GM23338 (cell line): ENCODE measurements around the gene LRFN4. TPM values are rescaled to one million over a fixed set of nuclear protein-coding genes. Genes with fewer than 3 reads are reported as not detected.

Experiments used
- ATAC-seq: fragments of 200-7000 bp; cut with Tn5 transposase; 3 replicates; pipeline ENCODE4 v1.9.1; 2020
- DNase-seq: peaks from one replicate; pipeline ENCODE4 v3.0.0-alpha.2; 2015; ENCODE audit warnings: low spot score
- H2AFZ ChIP-seq: fragments of 200-600 bp; sonication (generic); 2 replicates; pipeline ENCODE4 v1.8.0; 2016; ENCODE audit warnings: antibody characterized with exemption, mild to moderate bottlenecking, moderate library complexity
- H3F3A ChIP-seq: fragments of 200-600 bp; sonication (generic); replicated peaks from 2 replicates; pipeline ENCODE4 v1.8.0; 2017; ENCODE audit warnings: antibody characterized with exemption, mixed run types, low read depth
- H3K27ac ChIP-seq: fragments of 200-600 bp; sonication (generic); 2 replicates; pipeline ENCODE4 v1.6.1; 2016; ENCODE audit warnings: low read depth
- H3K27me3 ChIP-seq: fragments of 200-600 bp; sonication (generic); 2 replicates; pipeline ENCODE4 v1.8.0; 2016; ENCODE audit warnings: mild to moderate bottlenecking, mixed run types, moderate library complexity; ENCODE audit not compliant: insufficient read depth
- H3K36me3 ChIP-seq: fragments of 200-600 bp; sonication (generic); 2 replicates; pipeline ENCODE4 v1.8.0; 2016; ENCODE audit warnings: mild to moderate bottlenecking; ENCODE audit not compliant: insufficient read depth
- H3K4me1 ChIP-seq: fragments of 200-600 bp; sonication (generic); 2 replicates; pipeline ENCODE4 v1.8.0; 2016; ENCODE audit warnings: mild to moderate bottlenecking, moderate library complexity; ENCODE audit not compliant: insufficient read depth
- H3K4me2 ChIP-seq: fragments of 200-600 bp; sonication (generic); 2 replicates; pipeline ENCODE4 v1.7.1; 2017; ENCODE audit warnings: mixed run types
- H3K4me3 ChIP-seq: fragments of 200-600 bp; sonication (generic); 2 replicates; pipeline ENCODE4 v1.6.1; 2016; ENCODE audit warnings: mixed run types
- H3K79me2 ChIP-seq: fragments of 200-600 bp; sonication (generic); replicated peaks from 2 replicates; pipeline ENCODE4 v1.8.0; 2017; ENCODE audit warnings: mild to moderate bottlenecking; ENCODE audit not compliant: insufficient read depth
- H3K9me2 ChIP-seq: fragments of 200-600 bp; sonication (generic); 2 replicates; pipeline ENCODE4 v1.8.0; 2017; ENCODE audit not compliant: insufficient read depth
- H4K20me1 ChIP-seq: fragments of 200-600 bp; sonication (generic); replicated peaks from 2 replicates; pipeline ENCODE4 v1.8.0; 2017; ENCODE audit warnings: mild to moderate bottlenecking; ENCODE audit not compliant: insufficient read depth
- H3K27ac Mint-ChIP-seq: 2 replicates; pipeline ENCODE4 v1.8.0; 2020; ENCODE audit warnings: inconsistent platforms, mild to moderate bottlenecking, moderate library complexity, mixed read lengths
- H3K27me3 Mint-ChIP-seq: 3 replicates; pipeline ENCODE4 v1.8.0; 2022; ENCODE audit warnings: low read depth, mild to moderate bottlenecking, moderate library complexity, mixed read lengths, inconsistent platforms; ENCODE audit not compliant: insufficient read depth, poor library complexity
- H3K36me3 Mint-ChIP-seq: 3 replicates; pipeline ENCODE4 v1.8.0; 2021; ENCODE audit warnings: low read depth, mild to moderate bottlenecking, inconsistent platforms, moderate library complexity, mixed read lengths
- H3K4me1 Mint-ChIP-seq: 3 replicates; pipeline ENCODE4 v1.8.0; 2020; ENCODE audit warnings: mild to moderate bottlenecking, inconsistent platforms, mixed read lengths
- H3K4me3 Mint-ChIP-seq: 3 replicates; pipeline ENCODE4 v1.8.0; 2021; ENCODE audit warnings: moderate library complexity, mild to moderate bottlenecking, inconsistent platforms, mixed read lengths
- H3K9me3 Mint-ChIP-seq: 3 replicates; pipeline ENCODE4 v1.8.0; 2020; ENCODE audit warnings: moderate library complexity, mild to moderate bottlenecking, inconsistent platforms, mixed read lengths
- CREB1 ChIP-seq: fragments of 250-450 bp; sonication (Bioruptor Pico); IDR thresholded peaks from 2 replicates; pipeline ENCODE4 v1.5.0; 2020; ENCODE audit warnings: low read depth, mild to moderate bottlenecking, moderate library complexity
- EZH2 ChIP-seq: fragments of 200-600 bp; sonication (generic); IDR thresholded peaks from one replicate; pipeline ENCODE4 v1.8.0; 2017; ENCODE audit warnings: antibody characterized with exemption, mild to moderate bottlenecking, low read depth; ENCODE audit not compliant: unreplicated experiment
- EZH2phosphoT487 ChIP-seq: fragments of 200-600 bp; sonication (generic); IDR thresholded peaks from one replicate; pipeline ENCODE4 v1.8.1; 2018; ENCODE audit warnings: antibody characterized with exemption; ENCODE audit not compliant: unreplicated experiment
- JUNB ChIP-seq: IDR thresholded peaks from one replicate; pipeline ENCODE4 v1.6.1; 2016; ENCODE audit warnings: antibody characterized with exemption; ENCODE audit not compliant: unreplicated experiment
- NANOG ChIP-seq: IDR thresholded peaks from 2 replicates; pipeline ENCODE4 v1.6.1; 2016; ENCODE audit warnings: antibody characterized with exemption, borderline replicate concordance
- POLR2AphosphoS5 ChIP-seq: IDR thresholded peaks from 2 replicates; pipeline ENCODE4 v1.6.1; 2016; ENCODE audit warnings: antibody characterized with exemption, low read depth
- REST ChIP-seq: IDR thresholded peaks from one replicate; pipeline ENCODE4 v1.6.1; 2018; ENCODE audit warnings: antibody characterized with exemption; ENCODE audit not compliant: unreplicated experiment
- STAT1 ChIP-seq: IDR thresholded peaks from one replicate; pipeline ENCODE4 v1.6.1; 2016; ENCODE audit warnings: antibody characterized with exemption; ENCODE audit not compliant: unreplicated experiment
- ZNF114 ChIP-seq: fragments of 250-450 bp; sonication (Bioruptor Pico); IDR thresholded peaks from 2 replicates; pipeline ENCODE4 v1.5.0; 2020; ENCODE audit warnings: mild to moderate bottlenecking, moderate library complexity
- ZNF331 ChIP-seq: fragments of 250-450 bp; sonication (Bioruptor Pico); IDR thresholded peaks from 2 replicates; pipeline ENCODE4 v1.5.0; 2020; ENCODE audit warnings: low read depth, mild to moderate bottlenecking, moderate library complexity
- ZNF462 ChIP-seq: fragments of 250-450 bp; sonication (Bioruptor Pico); IDR thresholded peaks from 2 replicates; pipeline ENCODE4 v1.5.0; 2020; ENCODE audit warnings: mild to moderate bottlenecking, moderate library complexity
- polyA plus RNA-seq: library from polyadenylated mRNA; unstranded; fragments of >200 nt; fragmentation: Nextera tagmentation; extraction: Ambion mirVana; gene quantifications from 2 replicates; pipeline ENCODE4 v1.2.1, GENCODE V29; 2016
- total RNA-seq: library from RNA; depleted of rRNA; stranded (reverse); fragments of >200 nt; shearing (Covaris generic); gene quantifications from 2 replicates; pipeline ENCODE4 v1.2.3, GENCODE V29; 2014
- TF ChIP-seq, protein P1 (sequence below), 2 experiments: fragments of 200-600 bp in 1 of 2; sonication (generic) in 1 of 2; conservative IDR thresholded peaks; 2 replicates each; pipeline versions ENCODE4 v1.5.1 to v1.6.1; 2016 to 2017; ENCODE audit warnings: antibody characterized with exemption in 2 of 2, low read depth in 2 of 2, mild to moderate bottlenecking in 2 of 2, moderate library complexity in 1 of 2
- TF ChIP-seq, protein P2 (sequence below): IDR thresholded peaks from 2 replicates; pipeline ENCODE4 v1.6.1; 2016; ENCODE audit warnings: antibody characterized with exemption

The LRFN4 gene
- total and polyA plus RNA-seq, 2 experiments from 2014 or later: 9.8 to 63.5 TPM

DNA sequence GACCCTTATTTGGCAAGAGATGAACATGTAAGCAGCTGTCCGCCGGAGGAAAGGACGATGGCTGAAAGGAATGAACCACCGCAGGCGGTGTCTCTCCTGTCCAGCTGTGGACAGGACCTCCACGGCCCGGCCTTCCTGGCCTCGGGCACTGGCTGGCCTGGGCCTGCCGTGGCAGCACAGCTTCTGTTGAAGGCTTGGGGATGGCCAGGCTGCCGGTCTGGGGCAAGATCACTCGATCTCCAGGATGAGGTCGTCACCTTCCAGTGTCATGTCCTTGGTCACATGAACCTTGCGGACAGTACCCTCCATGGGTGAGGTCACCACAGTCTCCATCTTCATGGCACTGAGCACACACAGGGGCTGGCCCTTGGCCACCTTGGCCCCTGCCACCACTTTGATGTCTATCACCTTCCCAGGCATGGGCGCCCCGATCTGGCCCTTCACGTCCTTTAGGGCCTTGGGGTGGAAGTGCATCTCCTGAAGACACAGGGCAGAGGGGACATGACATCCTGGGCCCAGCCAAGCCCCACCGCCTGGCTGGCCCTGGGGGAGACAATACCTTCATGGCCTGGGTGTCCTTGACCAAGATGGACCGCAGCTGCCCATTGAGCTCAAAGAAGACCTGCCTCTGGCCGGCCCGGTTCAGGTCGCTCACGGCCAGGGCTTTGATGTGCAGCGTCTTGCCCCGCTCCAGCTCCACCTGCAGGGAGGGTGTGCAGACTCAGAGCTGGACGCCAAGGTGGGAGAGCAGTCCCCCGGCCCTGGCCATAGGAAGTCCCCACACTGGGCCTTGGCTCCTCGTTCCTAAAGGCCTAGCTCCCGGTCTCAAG, 8.0 kb upstream of the LRFN4 start:
- no peak overlapping the region for H3K27ac Mint-ChIP-seq
- Histone ChIP-seq H3K4me1 (peaks cover 4% of the 10 kb centered on the region; the same call in 1 of the 2 replicates), H3K4me2 (no peak overlapping the region), H3F3A (peaks cover 3% of the 10 kb centered on the region; the same call in 1 of the 2 replicates), H3K4me3 (no peak overlapping the region), H3K27ac (no peak overlapping the region), H2AFZ (no peak overlapping the region), H3K79me2 (peaks cover 12% of the 10 kb centered on the region), H3K9me2 (no peaks in the 10 kb centered on the region), H4K20me1 (peaks cover 10% of the 10 kb centered on the region; the same call in 1 of the 2 replicates), H3K36me3 (no peaks in the 10 kb centered on the region), H3K27me3 (no peaks in the 10 kb centered on the region)
- H3K27me3 Mint-ChIP-seq: peaks cover 14% of the 10 kb centered on the region
- no peak for DNase-seq
- H3K36me3 Mint-ChIP-seq: peaks cover 18% of the 10 kb centered on the region
- TF ChIP-seq ZNF331: no peak
- TF ChIP-seq POLR2AphosphoS5: no peak
- no peak for TF ChIP-seq STAT1
- no peak for TF ChIP-seq EZH2
- TF ChIP-seq, protein P1, sequence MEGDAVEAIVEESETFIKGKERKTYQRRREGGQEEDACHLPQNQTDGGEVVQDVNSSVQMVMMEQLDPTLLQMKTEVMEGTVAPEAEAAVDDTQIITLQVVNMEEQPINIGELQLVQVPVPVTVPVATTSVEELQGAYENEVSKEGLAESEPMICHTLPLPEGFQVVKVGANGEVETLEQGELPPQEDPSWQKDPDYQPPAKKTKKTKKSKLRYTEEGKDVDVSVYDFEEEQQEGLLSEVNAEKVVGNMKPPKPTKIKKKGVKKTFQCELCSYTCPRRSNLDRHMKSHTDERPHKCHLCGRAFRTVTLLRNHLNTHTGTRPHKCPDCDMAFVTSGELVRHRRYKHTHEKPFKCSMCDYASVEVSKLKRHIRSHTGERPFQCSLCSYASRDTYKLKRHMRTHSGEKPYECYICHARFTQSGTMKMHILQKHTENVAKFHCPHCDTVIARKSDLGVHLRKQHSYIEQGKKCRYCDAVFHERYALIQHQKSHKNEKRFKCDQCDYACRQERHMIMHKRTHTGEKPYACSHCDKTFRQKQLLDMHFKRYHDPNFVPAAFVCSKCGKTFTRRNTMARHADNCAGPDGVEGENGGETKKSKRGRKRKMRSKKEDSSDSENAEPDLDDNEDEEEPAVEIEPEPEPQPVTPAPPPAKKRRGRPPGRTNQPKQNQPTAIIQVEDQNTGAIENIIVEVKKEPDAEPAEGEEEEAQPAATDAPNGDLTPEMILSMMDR (conservative IDR thresholded peaks at IDR 0.05; ENCODE audit: low read depth in 2 of 2): no peak
- TF ChIP-seq REST: no peak
- TF ChIP-seq NANOG: no peak
- TF ChIP-seq CREB1: no peak
- TF ChIP-seq JUNB: no peak
- no peak for TF ChIP-seq ZNF114
- no peak for TF ChIP-seq EZH2phosphoT487
- TF ChIP-seq, protein P2, sequence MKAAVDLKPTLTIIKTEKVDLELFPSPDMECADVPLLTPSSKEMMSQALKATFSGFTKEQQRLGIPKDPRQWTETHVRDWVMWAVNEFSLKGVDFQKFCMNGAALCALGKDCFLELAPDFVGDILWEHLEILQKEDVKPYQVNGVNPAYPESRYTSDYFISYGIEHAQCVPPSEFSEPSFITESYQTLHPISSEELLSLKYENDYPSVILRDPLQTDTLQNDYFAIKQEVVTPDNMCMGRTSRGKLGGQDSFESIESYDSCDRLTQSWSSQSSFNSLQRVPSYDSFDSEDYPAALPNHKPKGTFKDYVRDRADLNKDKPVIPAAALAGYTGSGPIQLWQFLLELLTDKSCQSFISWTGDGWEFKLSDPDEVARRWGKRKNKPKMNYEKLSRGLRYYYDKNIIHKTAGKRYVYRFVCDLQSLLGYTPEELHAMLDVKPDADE: no peak
- TF ChIP-seq ZNF462 (CRISPR knock-in tag): no peak
- no peak overlapping the region for H3K4me3 Mint-ChIP-seq
- peaks cover 12% of the 10 kb centered on the region for H3K4me1 Mint-ChIP-seq
- H3K9me3 Mint-ChIP-seq: no peaks in the 10 kb centered on the region; the same call in 2 of the 3 replicates
- ATAC-seq: no peak
